Suprapubic skin (tissue), 4 donors: Measurements from ENCODE around the gene CYP2C8. TPM values are rescaled to one million over a fixed set of nuclear protein-coding genes. Genes with fewer than 3 reads are reported as not detected.

Source experiments
- DNase-seq, 2 donors: peaks; one replicate each; pipeline ENCODE4 v3.0.0-alpha.2; 2019; ENCODE audit warnings: low spot score in 2 of 2
- H3K27ac ChIP-seq: fragments of 200-600 bp; sonication (generic); one replicate; pipeline ENCODE4 v1.5.1; 2019
- H3K27me3 ChIP-seq: fragments of 200-600 bp; sonication (generic); one replicate; pipeline ENCODE4 v1.5.1; 2019
- H3K36me3 ChIP-seq: fragments of 200-600 bp; sonication (generic); one replicate; pipeline ENCODE4 v1.5.1; 2019
- H3K4me1 ChIP-seq: fragments of 200-600 bp; sonication (generic); one replicate; pipeline ENCODE4 v1.5.1; 2019
- H3K4me3 ChIP-seq: fragments of 200-600 bp; sonication (generic); one replicate; pipeline ENCODE4 v1.5.1; 2019; ENCODE audit warnings: mild to moderate bottlenecking
- H3K9me3 ChIP-seq: fragments of 200-600 bp; sonication (generic); one replicate; pipeline ENCODE4 v1.5.1; 2019
- CTCF ChIP-seq, 2 donors: fragments of 200-600 bp in 1 of 2; fragments of 450-650 bp in 1 of 2; sonication (generic) in 1 of 2; IDR thresholded peaks; one replicate each; pipeline ENCODE4 v1.5.1; 2016 to 2019; ENCODE audit warnings: antibody characterized with exemption in 2 of 2, mild to moderate bottlenecking in 1 of 2, moderate library complexity in 1 of 2
- EP300 ChIP-seq: sonication (generic); formaldehyde crosslinking; IDR thresholded peaks from one replicate; pipeline ENCODE4 v1.6.1; 2017; ENCODE audit warnings: antibody characterized with exemption
- POLR2A ChIP-seq, 2 donors: fragments of 450-650 bp; IDR thresholded peaks; one replicate each; pipeline ENCODE4 v1.6.1; 2017; ENCODE audit warnings: antibody characterized with exemption in 2 of 2, mild to moderate bottlenecking in 2 of 2, moderate library complexity in 2 of 2
- POLR2AphosphoS5 ChIP-seq, 3 donors: sonication (generic); formaldehyde crosslinking; IDR thresholded peaks; one replicate each; pipeline ENCODE4 v1.6.1; 2017; ENCODE audit warnings: antibody characterized with exemption in 3 of 3
- WGBS: methylation state at CpG from one replicate; pipeline ENCODE4 v1.1.5; 2018; 5-methylcytosine and 5-hydroxymethylcytosine counted together
- total RNA-seq, 4 donors: library from RNA; depleted of rRNA; stranded (reverse); fragments of >200 nt; gene quantifications; one replicate each; pipeline ENCODE4 v1.1.0, GENCODE V29; 2016

The CYP2C8 gene
- total RNA-seq, 4 donors from 2014 or later, result 1.3 TPM; not detected in 3

GRCh38 chr10:95035332-95036295 lies 33.7 kb downstream of the CYP2C8 start:
- Histone ChIP-seq H3K36me3 (no peaks in the 10 kb centered on the region), H3K27me3 (no peaks in the 10 kb centered on the region), H3K4me1 (no peaks in the 10 kb centered on the region), H3K9me3 (no peaks in the 10 kb centered on the region), H3K27ac (no peak overlapping the region), H3K4me3 (no peak overlapping the region)
- TF ChIP-seq CTCF (IDR thresholded peaks at IDR 0.05) (no peak), POLR2AphosphoS5 (IDR thresholded peaks at IDR 0.05) (no peak), EP300 (no peak), POLR2A (IDR thresholded peaks at IDR 0.05) (no peak)
- 58% methylated on average over 4 of the region's 4 CpGs for WGBS
- DNase-seq, result no peak

GRCh38 chr10:95034401-95034800 lies 34.9 kb downstream of the CYP2C8 start:
- no peaks in the 10 kb centered on the region for H3K36me3 ChIP-seq
- no peak for TF ChIP-seq POLR2AphosphoS5 (IDR thresholded peaks at IDR 0.05)
- TF ChIP-seq POLR2A (IDR thresholded peaks at IDR 0.05), result no peak
- no peak for TF ChIP-seq EP300
- no peak for TF ChIP-seq CTCF (IDR thresholded peaks at IDR 0.05)
- H3K4me1 ChIP-seq, result no peaks in the 10 kb centered on the region
- no peak for DNase-seq
- 93% methylated on average over 4 of the region's 4 CpGs for WGBS
- no peaks in the 10 kb centered on the region for H3K9me3 ChIP-seq
- H3K4me3 ChIP-seq, result no peak overlapping the region
- no peaks in the 10 kb centered on the region for H3K27me3 ChIP-seq
- no peak overlapping the region for H3K27ac ChIP-seq

- Histone ChIP-seq H3K9me3 (no peaks in the 10 kb centered on the region), H3K4me1 (no peaks in the 10 kb centered on the region), H3K27ac (no peak overlapping the region), H3K36me3 (no peaks in the 10 kb centered on the region), H3K27me3 (no peaks in the 10 kb centered on the region), H3K4me3 (no peak overlapping the region)
- TF ChIP-seq EP300 (no peak), POLR2A (IDR thresholded peaks at IDR 0.05) (no peak), POLR2AphosphoS5 (IDR thresholded peaks at IDR 0.05) (no peak), CTCF (IDR thresholded peaks at IDR 0.05) (no peak)
- no peak for DNase-seq
Observed at GRCh38 chr10:95031656-95032055, 37.6 kb downstream of the CYP2C8 start.

GRCh38 chr10:95026461-95026860 lies 42.8 kb downstream of the CYP2C8 start:
- DNase-seq, result no peak
- Histone ChIP-seq H3K4me1 (no peaks in the 10 kb centered on the region), H3K36me3 (no peaks in the 10 kb centered on the region), H3K9me3 (no peaks in the 10 kb centered on the region), H3K27ac (no peak overlapping the region), H3K4me3 (no peak overlapping the region), H3K27me3 (no peaks in the 10 kb centered on the region)
- 93% methylated on average over 2 of the region's 2 CpGs for WGBS
- TF ChIP-seq CTCF (IDR thresholded peaks at IDR 0.05) (no peak), POLR2A (IDR thresholded peaks at IDR 0.05) (no peak), POLR2AphosphoS5 (IDR thresholded peaks at IDR 0.05) (no peak), EP300 (no peak)

GRCh38 chr10:94997741-94998174 lies 71.5 kb downstream of the CYP2C8 start:
- no peaks in the 10 kb centered on the region for H3K4me1 ChIP-seq
- H3K9me3 ChIP-seq, result no peaks in the 10 kb centered on the region
- 56% methylated on average over 6 of the region's 6 CpGs for WGBS
- no peak for DNase-seq
- H3K27ac ChIP-seq, result no peak overlapping the region
- no peak overlapping the region for H3K4me3 ChIP-seq
- no peaks in the 10 kb centered on the region for H3K27me3 ChIP-seq
- TF ChIP-seq EP300 (no peak), CTCF (IDR thresholded peaks at IDR 0.05) (no peak), POLR2A (IDR thresholded peaks at IDR 0.05) (no peak), POLR2AphosphoS5 (IDR thresholded peaks at IDR 0.05) (no peak)
- H3K36me3 ChIP-seq, result no peaks in the 10 kb centered on the region
